Measurements from ENCODE around the gene EPN3. TPM values are rescaled to one million over a fixed set of nuclear protein-coding genes. Genes with fewer than 3 reads are reported as not detected.

EPN3 gene
- total RNA-seq, 1 donor from 2014 or later = not detected

DNA sequence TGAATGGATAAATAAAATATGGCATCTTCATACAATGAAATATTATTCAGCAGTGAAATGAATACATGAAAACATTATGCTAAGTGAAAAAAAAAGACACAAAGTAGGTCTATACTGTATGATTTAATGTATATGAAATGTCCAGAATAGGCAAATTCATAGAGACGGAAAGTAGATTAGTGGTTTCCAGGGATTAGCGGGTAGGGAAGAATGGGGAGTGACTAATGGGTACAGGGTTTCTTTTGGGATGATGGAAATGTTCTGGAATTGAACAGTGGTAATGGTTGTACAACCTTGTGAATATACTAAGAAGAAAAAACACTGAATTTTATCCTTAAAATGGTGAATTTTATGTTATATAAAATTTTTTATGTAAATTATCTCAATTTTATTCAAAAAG lies 32.8 kb upstream of the EPN3 start:
- no peak for DNase-seq (ENCODE audit: low spot score)
- intact Hi-C loops (cut with micrococcal nuclease) = no loop called here
- Mint-ChIP-seq H3K27me3 (ENCODE audit: insufficient read depth) (peaks cover 2% of the 10 kb centered on the region), H3K9me3 (no peaks in the 10 kb centered on the region), H3K4me3 (no peak overlapping the region), H3K27ac (no peak overlapping the region), H3K4me1 (ENCODE audit: low read depth) (peaks cover 14% of the 10 kb centered on the region), H3K36me3 (ENCODE audit: low read depth) (no peaks in the 10 kb centered on the region)

DNA sequence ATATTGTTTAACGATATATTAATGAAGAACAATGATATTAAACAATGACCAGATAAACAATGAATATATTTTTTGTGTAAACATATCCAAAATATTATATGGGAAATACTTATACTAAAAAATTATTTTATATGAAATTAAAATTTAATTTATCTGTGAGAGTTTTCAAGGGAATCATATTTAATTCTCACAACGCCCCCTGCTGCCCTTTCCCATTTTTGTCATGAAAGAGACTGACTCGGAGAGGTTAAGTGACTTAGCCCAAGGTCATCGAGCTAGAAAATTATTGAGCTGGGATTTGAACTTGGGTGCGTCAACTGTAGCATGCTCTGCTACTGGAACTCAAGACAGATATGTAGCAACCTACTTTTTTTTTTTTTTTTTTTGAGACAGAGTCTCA lies 31.5 kb upstream of the EPN3 start:
- no peak for DNase-seq (ENCODE audit: low spot score)
- H3K27me3 Mint-ChIP-seq (ENCODE audit: insufficient read depth) = peaks cover 3% of the 10 kb centered on the region
- H3K27ac Mint-ChIP-seq = no peak overlapping the region
- H3K36me3 Mint-ChIP-seq (ENCODE audit: low read depth) = no peaks in the 10 kb centered on the region
- H3K4me1 Mint-ChIP-seq (ENCODE audit: low read depth) = peaks cover 20% of the 10 kb centered on the region
- H3K4me3 Mint-ChIP-seq = no peak overlapping the region
- intact Hi-C loops (cut with micrococcal nuclease) = loop anchor here (1.0 kb wide), 1 partner anchor 19 kb away; no protein-coding TSS in a partner anchor
- no peaks in the 10 kb centered on the region for H3K9me3 Mint-ChIP-seq

DNA sequence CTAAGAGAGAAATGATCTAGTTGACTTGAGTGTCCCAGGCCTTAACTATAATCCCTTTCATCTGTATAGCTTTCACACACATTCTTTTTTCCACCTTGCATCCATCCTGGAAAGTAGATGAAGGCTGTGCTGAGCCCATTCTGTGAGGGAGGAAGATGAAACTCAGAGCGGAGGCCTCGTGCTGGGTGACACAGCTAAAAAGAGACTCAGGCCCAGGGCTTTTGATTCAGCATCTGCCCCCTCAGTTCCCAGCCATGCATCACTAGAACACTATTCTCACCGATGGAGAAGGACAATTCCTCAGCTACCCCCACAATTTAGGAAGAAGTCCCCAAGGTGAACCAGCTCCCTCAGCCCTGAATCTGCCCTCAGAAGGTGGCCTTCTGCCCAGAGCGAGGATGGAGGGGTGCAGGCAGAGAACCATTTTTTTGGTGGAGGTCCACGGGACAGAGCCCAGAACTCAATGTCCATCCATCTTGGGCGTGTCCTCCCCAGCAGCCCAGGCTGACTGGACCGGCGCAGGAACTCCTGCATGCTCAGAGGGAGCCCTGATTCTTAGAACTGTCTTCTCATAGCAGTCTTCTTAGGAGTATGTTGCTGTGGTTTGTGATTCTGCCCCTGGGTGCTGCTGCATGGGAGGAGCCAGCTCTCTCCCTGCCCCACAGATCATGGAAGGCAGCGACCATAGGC lies 30.1 kb upstream of the EPN3 start:
- peaks cover 3% of the 10 kb centered on the region for H3K27me3 Mint-ChIP-seq (ENCODE audit: insufficient read depth)
- H3K4me1 Mint-ChIP-seq (ENCODE audit: low read depth) = peaks cover 20% of the 10 kb centered on the region
- intact Hi-C loops (cut with micrococcal nuclease) = no loop called here
- H3K4me3 Mint-ChIP-seq = no peak overlapping the region
- no peaks in the 10 kb centered on the region for H3K9me3 Mint-ChIP-seq
- no peaks in the 10 kb centered on the region for H3K36me3 Mint-ChIP-seq (ENCODE audit: low read depth)
- DNase-seq (ENCODE audit: low spot score) = no peak
- peak overlapping the region; percentile 2 for H3K27ac Mint-ChIP-seq

DNA sequence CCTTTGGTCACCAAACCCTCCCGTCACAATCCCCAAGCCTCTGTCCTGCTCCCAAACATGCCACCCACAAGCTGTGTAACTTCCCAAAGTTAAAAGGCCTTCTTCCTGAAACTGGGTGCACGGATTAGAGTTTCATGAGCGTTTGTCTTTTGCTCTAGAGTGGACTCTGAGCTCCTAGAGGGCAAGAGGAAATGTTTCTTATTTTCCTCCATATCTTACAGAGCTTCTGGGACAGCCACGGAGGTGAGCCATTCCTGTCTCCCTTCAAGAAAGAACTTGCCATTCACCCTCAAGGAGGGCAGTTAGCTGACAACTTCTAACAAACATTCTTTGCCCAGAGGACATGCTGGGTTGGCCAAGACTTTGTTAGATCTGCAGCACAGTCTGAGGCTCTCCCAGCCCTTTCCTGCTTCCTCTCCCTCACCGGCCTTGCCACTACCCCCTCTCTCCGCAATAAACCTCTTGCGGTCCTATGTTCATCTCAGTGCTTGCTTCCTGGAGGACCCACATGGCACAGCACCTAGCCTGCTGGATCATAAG lies 26.9 kb upstream of the EPN3 start:
- intact Hi-C loops (cut with micrococcal nuclease) = loop anchor here (5.0 kb wide), 1 partner anchor 57 kb away; the partner anchor contains the start of gene CACNA1G
- H3K4me1 Mint-ChIP-seq (ENCODE audit: low read depth) = peaks cover 44% of the 10 kb centered on the region
- H3K27me3 Mint-ChIP-seq (ENCODE audit: insufficient read depth) = peaks cover 5% of the 10 kb centered on the region
- H3K4me3 Mint-ChIP-seq = no peak overlapping the region
- peaks cover 3% of the 10 kb centered on the region for H3K36me3 Mint-ChIP-seq (ENCODE audit: low read depth)
- no peak for DNase-seq (ENCODE audit: low spot score)
- no peaks in the 10 kb centered on the region for H3K9me3 Mint-ChIP-seq
- H3K27ac Mint-ChIP-seq = no peak overlapping the region

DNA sequence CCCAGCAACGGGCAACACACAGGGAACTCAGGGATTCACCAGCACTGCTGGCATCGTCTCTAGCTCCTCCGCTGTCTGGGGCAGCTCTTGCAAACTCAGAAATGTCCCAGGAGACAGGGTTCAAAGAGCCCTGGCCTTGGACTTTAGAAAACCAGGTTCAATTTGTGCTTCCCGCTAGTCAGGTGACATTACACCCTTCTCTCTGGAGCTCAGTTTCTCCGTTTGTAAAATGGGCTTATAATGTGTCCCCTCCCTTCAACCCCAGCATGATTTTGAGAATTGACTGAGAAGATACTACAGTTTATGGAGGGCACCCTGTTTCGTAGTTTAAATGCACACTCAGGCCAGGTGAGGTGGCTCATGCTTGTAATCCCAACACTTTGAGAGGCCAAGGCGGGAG lies 26.2 kb upstream of the EPN3 start:
- Mint-ChIP-seq H3K9me3 (no peaks in the 10 kb centered on the region), H3K36me3 (ENCODE audit: low read depth) (peaks cover 3% of the 10 kb centered on the region), H3K4me1 (ENCODE audit: low read depth) (peaks cover 51% of the 10 kb centered on the region), H3K27ac (no peak overlapping the region), H3K4me3 (peak overlapping the region; percentile 31), H3K27me3 (ENCODE audit: insufficient read depth) (peaks cover 5% of the 10 kb centered on the region)
- intact Hi-C loops (cut with micrococcal nuclease) = loop anchor here (5.0 kb wide), 1 partner anchor 56 kb away; the partner anchor contains the start of gene CACNA1G
- DNase-seq (ENCODE audit: low spot score) = no peak

DNA sequence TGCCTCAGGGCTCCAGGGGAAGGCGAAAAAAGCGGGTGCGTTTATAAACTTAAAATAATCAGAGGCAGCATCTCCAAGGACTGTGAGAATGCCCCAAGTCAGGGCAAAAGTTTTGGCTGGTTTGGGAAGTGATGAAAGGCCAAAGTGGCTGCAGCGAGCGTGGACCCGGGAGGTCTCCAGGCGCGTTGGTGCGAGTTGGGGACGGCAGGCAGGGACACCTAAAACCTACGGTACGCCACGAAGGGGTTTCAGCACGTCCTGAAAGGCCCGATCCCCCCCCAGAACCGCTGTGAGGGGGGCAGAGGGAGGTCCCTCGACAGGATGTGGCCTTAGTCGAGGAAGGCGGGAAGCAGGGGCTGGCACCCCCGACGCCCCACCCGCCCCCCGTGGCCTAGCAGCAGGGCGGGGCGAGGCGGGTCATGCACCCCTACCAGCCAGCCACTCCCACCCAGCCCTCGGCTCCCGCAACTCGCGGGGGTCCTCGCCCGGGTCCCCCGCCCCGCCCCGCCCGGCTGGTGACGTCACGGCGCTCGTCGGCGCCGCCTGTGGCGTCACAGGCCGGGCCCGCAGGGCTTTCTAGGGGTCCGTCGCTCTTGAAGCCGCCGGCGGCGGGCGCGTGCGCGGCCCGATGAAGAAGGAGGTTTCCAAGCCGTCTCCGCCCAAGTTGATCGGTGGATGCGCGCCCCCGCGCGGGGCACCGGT lies 24.5 kb upstream of the EPN3 start, which contains the start of gene MYCBPAP:
TSS of gene MYCBPAP (plus strand) at position 569 of the 702 bp plus-strand sequence. CDS start 236 bp downstream, outside the sequence.
- Mint-ChIP-seq H3K4me3 (peak within 1 kb of the TSS; percentile 91), H3K4me1 (ENCODE audit: low read depth) (peaks cover 62% of the 10 kb centered on the region), H3K36me3 (ENCODE audit: low read depth) (peaks cover 3% of the 10 kb centered on the region), H3K9me3 (no peaks in the 10 kb centered on the region), H3K27me3 (ENCODE audit: insufficient read depth) (peaks cover 5% of the 10 kb centered on the region), H3K27ac (peak within 1 kb of the TSS; percentile 91)
- DNase-seq (ENCODE audit: low spot score) = peak; percentile 82
- intact Hi-C loops (cut with micrococcal nuclease) = loop anchor here (1.0 to 5.0 kb wide), 3 partner anchors 29 to 54 kb away; partner anchors contain the start of genes CACNA1G, RSAD1 and SPATA20

DNA sequence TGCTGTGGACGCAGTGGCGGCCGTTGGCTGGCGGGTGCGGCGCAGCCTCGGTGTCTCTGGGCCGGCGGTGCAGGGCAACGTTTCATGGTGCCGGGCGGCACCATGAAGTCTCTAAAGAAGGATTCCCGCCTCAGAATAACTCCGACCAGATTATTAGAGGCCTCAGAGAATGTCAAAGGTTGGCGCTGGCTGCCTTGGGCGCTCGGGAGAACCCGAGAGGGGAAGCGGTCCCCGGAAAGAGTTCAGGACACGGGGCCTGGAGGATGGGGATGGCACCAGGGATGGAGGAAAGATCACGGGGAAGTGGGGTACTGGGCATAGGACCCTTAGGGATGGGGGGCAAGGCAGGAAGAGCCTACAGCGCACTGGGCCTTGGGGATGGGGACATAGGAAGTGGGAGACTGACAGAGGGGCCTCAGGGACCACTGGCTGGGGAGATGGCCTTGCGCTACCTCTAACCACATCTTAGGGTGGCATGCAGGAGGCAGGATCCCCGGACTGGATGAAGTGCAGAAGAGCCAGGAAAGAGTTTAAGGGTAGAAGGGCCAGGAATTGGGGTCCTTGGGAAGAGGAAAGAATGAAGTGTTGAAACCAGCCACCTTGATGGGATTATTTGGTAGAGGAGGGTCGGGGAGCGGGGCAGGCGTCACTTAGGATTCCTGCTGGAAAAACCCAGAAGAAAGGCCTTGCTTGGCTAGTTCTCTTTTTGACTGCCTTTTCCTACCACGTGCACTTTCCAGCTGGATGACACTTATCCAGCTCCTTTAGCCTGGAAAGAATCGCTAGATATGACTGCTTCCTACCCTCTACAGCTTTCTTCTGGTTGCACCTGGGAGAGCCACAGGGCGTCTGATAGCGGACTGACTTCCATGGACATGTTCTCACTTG lies 23.7 kb upstream of the EPN3 start:
- no peak for DNase-seq (ENCODE audit: low spot score)
- H3K27me3 Mint-ChIP-seq (ENCODE audit: insufficient read depth) = peaks cover 5% of the 10 kb centered on the region
- H3K4me3 Mint-ChIP-seq = peak overlapping the region; percentile 91
- H3K36me3 Mint-ChIP-seq (ENCODE audit: low read depth) = peaks cover 3% of the 10 kb centered on the region
- peaks cover 56% of the 10 kb centered on the region for H3K4me1 Mint-ChIP-seq (ENCODE audit: low read depth)
- H3K9me3 Mint-ChIP-seq = no peaks in the 10 kb centered on the region
- intact Hi-C loops (cut with micrococcal nuclease) = loop anchor here (1.0 to 5.0 kb wide), 3 partner anchors 30 to 53 kb away; partner anchors contain the start of genes CACNA1G, RSAD1 and SPATA20
- H3K27ac Mint-ChIP-seq = peak overlapping the region; percentile 90

DNA sequence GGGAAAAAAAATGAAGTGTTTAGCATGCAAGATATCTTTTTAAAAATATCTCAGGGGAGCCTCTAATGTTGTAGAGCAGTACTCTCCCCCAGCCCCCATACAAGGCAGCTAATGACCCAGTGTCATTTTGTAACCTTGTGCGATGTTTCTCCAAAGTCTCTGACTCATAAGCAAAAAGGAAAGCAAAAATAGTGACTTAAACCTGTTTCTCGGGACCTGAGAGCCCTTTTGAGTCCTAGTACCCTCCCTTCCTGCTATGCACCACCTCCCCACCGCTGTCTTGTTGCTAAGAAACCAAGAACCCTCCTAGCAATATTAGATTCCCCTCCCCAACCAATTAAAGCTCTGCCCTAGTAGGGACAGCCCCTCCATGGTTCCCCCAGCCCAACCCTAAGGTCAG lies 21.5 kb upstream of the EPN3 start:
- DNase-seq (ENCODE audit: low spot score) = peak; percentile 69
- intact Hi-C loops (cut with micrococcal nuclease) = loop anchor here (1.0 kb wide), 2 partner anchors 29 to 31 kb away; no protein-coding TSS in a partner anchor
- peak overlapping the region; percentile 56 for H3K4me3 Mint-ChIP-seq

DNA sequence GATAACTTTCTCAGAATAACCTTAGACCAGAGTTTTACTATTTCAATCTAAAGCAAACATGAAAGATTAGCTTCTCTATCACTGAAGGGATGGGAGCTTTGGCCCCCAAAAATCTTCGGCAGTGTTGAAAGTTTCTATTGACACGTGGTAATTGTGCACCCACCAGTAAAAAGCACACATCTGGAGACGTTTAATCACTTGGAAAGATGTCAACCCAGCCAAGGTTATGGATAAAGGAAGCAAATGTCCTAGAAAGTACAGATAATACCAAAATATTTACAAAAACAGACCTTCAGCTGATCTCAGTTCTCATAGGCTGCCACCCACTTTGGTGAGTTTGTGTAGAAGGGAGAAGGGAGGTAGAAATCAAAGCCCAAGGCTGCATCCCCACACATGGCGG lies 19.0 kb upstream of the EPN3 start:
- Mint-ChIP-seq H3K36me3 (ENCODE audit: low read depth) (peaks cover 5% of the 10 kb centered on the region), H3K4me3 (no peak overlapping the region), H3K9me3 (no peaks in the 10 kb centered on the region), H3K4me1 (ENCODE audit: low read depth) (peaks cover 50% of the 10 kb centered on the region), H3K27me3 (ENCODE audit: insufficient read depth) (no peaks in the 10 kb centered on the region), H3K27ac (no peak overlapping the region)
- intact Hi-C loops (cut with micrococcal nuclease) = no loop called here
- no peak for DNase-seq (ENCODE audit: low spot score)

More for the DNA sequence above, 21.5 kb upstream of the EPN3 start:
- Mint-ChIP-seq H3K27ac (peak overlapping the region; percentile 92), H3K36me3 (ENCODE audit: low read depth) (peaks cover 5% of the 10 kb centered on the region), H3K9me3 (no peaks in the 10 kb centered on the region), H3K4me1 (ENCODE audit: low read depth) (peaks cover 43% of the 10 kb centered on the region), H3K27me3 (ENCODE audit: insufficient read depth) (peaks cover 2% of the 10 kb centered on the region)

DNA sequence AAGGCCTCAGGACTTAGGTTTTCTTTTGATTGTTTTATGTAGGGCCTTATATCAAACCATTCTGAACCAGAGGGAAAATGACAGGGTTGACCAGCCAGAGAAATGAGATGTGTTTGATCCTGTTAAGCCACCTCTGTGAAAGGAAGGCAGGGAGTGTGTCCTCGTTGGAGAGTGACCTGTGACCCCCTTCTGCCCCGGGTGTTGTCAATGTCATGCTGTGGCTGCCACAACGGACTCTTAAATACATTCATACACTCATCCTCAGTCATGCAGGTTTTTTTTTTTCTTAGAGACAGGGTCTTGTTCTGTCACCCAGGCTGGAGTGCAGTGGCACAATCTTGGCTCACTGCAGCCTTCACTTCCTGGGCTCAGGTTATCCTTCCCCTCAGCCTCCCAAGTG lies 18.1 kb upstream of the EPN3 start:
- intact Hi-C loops (cut with micrococcal nuclease) = no loop called here
- no peak overlapping the region for H3K27ac Mint-ChIP-seq
- DNase-seq (ENCODE audit: low spot score) = no peak
- peaks cover 41% of the 10 kb centered on the region for H3K4me1 Mint-ChIP-seq (ENCODE audit: low read depth)
- peaks cover 5% of the 10 kb centered on the region for H3K36me3 Mint-ChIP-seq (ENCODE audit: low read depth)
- peaks cover 2% of the 10 kb centered on the region for H3K27me3 Mint-ChIP-seq (ENCODE audit: insufficient read depth)
- H3K9me3 Mint-ChIP-seq = no peaks in the 10 kb centered on the region
- H3K4me3 Mint-ChIP-seq = no peak overlapping the region

DNA sequence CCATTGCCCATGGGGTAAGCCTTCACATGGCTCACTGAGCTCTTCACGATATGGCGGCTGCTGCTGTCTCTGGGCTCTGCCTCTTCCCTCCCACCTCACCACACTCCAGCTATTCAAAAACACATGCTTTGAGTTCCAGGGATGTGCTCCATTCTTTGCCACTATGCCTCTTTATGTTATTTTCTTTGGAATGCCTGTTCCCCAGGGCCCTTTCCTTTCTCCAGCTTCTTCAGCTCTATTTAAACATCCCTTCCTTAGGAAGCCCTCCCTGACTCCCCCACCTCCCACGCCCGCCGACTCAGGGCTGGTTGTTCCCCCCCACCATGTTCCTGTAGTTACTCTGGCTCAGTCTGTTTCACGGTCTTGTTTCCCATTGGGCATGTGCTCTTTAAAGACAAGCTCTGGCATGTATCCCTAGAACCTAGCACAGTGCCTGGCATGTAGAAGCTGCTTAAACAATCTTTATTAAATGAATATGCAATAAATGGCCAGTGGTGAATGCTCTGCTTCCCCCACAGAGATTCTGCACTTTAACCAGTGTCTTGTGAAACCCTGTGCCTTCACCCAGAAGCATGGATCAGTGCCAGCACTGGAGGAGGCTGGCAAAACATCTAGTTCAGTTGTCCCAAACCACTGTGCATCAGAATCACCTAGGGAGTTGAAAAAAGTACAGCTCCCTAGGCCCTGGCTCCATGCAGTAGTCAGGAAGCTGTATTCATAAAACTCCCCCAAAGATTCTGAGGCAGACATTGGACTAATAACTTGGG lies 17.4 kb upstream of the EPN3 start:
- H3K36me3 Mint-ChIP-seq (ENCODE audit: low read depth) = peaks cover 2% of the 10 kb centered on the region
- H3K27me3 Mint-ChIP-seq (ENCODE audit: insufficient read depth) = peaks cover 2% of the 10 kb centered on the region
- no peak for DNase-seq (ENCODE audit: low spot score)
- intact Hi-C loops (cut with micrococcal nuclease) = no loop called here
- H3K4me3 Mint-ChIP-seq = no peak overlapping the region
- peaks cover 34% of the 10 kb centered on the region for H3K4me1 Mint-ChIP-seq (ENCODE audit: low read depth)
- no peaks in the 10 kb centered on the region for H3K9me3 Mint-ChIP-seq
- H3K27ac Mint-ChIP-seq = no peak overlapping the region

DNA sequence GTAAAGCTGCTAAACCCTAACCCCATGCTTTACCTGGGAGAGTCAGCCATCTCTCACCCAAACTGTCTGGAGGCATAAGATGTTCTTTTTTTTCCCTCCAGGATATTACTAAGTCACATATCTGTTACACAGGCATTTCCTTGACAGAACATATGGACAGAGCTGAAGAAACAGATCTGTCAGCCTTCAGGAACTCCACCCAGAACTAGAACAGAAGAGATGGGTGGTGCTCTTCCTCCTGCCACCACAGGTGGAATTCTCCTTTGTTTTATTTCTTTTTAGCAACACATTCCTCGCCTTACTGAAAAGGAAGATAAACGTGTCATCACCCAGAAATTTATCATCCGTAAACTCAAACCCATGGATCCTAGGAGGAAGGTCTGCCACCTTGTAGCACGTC lies 15.5 kb upstream of the EPN3 start:
- Mint-ChIP-seq H3K9me3 (no peaks in the 10 kb centered on the region), H3K27ac (no peak overlapping the region), H3K4me1 (ENCODE audit: low read depth) (peaks cover 17% of the 10 kb centered on the region), H3K27me3 (ENCODE audit: insufficient read depth) (peaks cover 2% of the 10 kb centered on the region), H3K36me3 (ENCODE audit: low read depth) (peaks cover 2% of the 10 kb centered on the region), H3K4me3 (no peak overlapping the region)
- DNase-seq (ENCODE audit: low spot score) = no peak
- intact Hi-C loops (cut with micrococcal nuclease) = no loop called here
